H1 (cell line): Measurements from ENCODE around the gene TMEM139. TPM values are rescaled to one million over a fixed set of nuclear protein-coding genes. Genes with fewer than 3 reads are reported as not detected.

Experiments
- CTCF ChIA-PET: fragments of 300-600 bp; sonication (Branson Sonifier 250); formaldehyde crosslinking; loops from one replicate; lab custom pipeline; 2021; ENCODE audit not compliant: partially characterized antibody; lab: Charles Lee
- POLR2A ChIA-PET: fragments of 300-600 bp; sonication (Branson Sonifier 250); formaldehyde crosslinking; loops from one replicate; lab custom pipeline; 2021; ENCODE audit warnings: inconsistent platforms; ENCODE audit not compliant: partially characterized antibody; lab: Charles Lee
- DNase-seq, 2 experiments: peaks; one replicate each; pipeline versions ENCODE4 v3.0.0 to v3.0.0-alpha.2; 2010 to 2022; ENCODE audit warnings: low spot score in 2 of 2, low read depth in 1 of 2, mixed read lengths in 1 of 2
- FAIRE-seq: peaks from 2 replicates; lab custom pipeline; 2011; peaks lifted over from hg19 to GRCh38; lab: Jason Lieb, UNC
- H2AFZ ChIP-seq: 2 replicates; pipeline ENCODE4 v1.8.1; 2012; ENCODE audit warnings: low read length, inconsistent platforms
- H2AK5ac ChIP-seq: 2 replicates; pipeline ENCODE4 v1.6.1; 2013; ENCODE audit warnings: low read depth, low read length
- H2BK120ac ChIP-seq: replicated peaks from 2 replicates; pipeline ENCODE3; 2013; ENCODE audit warnings: low read depth, low read length, inconsistent platforms
- H2BK12ac ChIP-seq: 2 replicates; pipeline ENCODE4 v1.6.1; 2013; ENCODE audit warnings: low read depth, low read length
- H2BK15ac ChIP-seq: 2 replicates; pipeline ENCODE4 v1.6.1; 2013; ENCODE audit warnings: low read length
- H2BK20ac ChIP-seq: 2 replicates; pipeline ENCODE4 v1.6.1; 2013; ENCODE audit warnings: low read length
- H2BK5ac ChIP-seq: 2 replicates; pipeline ENCODE4 v1.6.1; 2013; ENCODE audit warnings: low read depth, low read length
- H3K14ac ChIP-seq: 2 replicates; pipeline ENCODE4 v1.6.1; 2013; ENCODE audit warnings: inconsistent platforms; ENCODE audit not compliant: insufficient read length
- H3K18ac ChIP-seq: 2 replicates; pipeline ENCODE4 v1.6.1; 2013; ENCODE audit warnings: low read length; ENCODE audit errors: extremely low read depth
- H3K23ac ChIP-seq: 2 replicates; pipeline ENCODE4 v1.6.1; 2013; ENCODE audit warnings: inconsistent platforms; ENCODE audit not compliant: insufficient read length
- H3K23me2 ChIP-seq: 2 replicates; pipeline ENCODE4 v1.6.1; 2013; ENCODE audit warnings: low read depth, low read length
- H3K27ac ChIP-seq: 2 replicates; pipeline ENCODE4 v1.6.1; 2011; ENCODE audit warnings: low read depth, low read length, inconsistent platforms
- H3K27me3 ChIP-seq, 4 experiments: replicated peaks in 1 of 4; 1 replicate in 1 of 4; 2 replicates in 3 of 4; pipeline versions ENCODE4 v1.6.1 to v1.8.1; 2011 to 2013; ENCODE audit warnings: low read length in 3 of 4, mild to moderate bottlenecking in 3 of 4, inconsistent platforms in 2 of 4, mixed read lengths in 2 of 4, moderate library complexity in 1 of 4; ENCODE audit not compliant: control insufficient read depth in 3 of 4, insufficient read depth in 3 of 4; ENCODE audit errors: extremely low read depth in 1 of 4
- H3K36me3 ChIP-seq, 4 experiments: 2 replicates each; pipeline versions ENCODE4 v1.6.1 to v1.8.1; 2011 to 2013; ENCODE audit warnings: mild to moderate bottlenecking in 4 of 4, low read length in 3 of 4, moderate library complexity in 2 of 4, control low read depth in 1 of 4, inconsistent platforms in 1 of 4; ENCODE audit not compliant: insufficient read depth in 4 of 4, control insufficient read depth in 2 of 4
- H3K4ac ChIP-seq: replicated peaks from 2 replicates; pipeline ENCODE3; 2013; ENCODE audit warnings: low read length, low read depth, mixed read lengths, inconsistent platforms; ENCODE audit not compliant: insufficient read length
- H3K4me1 ChIP-seq, 4 experiments: replicated peaks in 1 of 4; 1 replicate in 1 of 4; 2 replicates in 3 of 4; pipeline versions ENCODE4 v1.6.1 to v1.8.1; 2011 to 2013; ENCODE audit warnings: low read length in 3 of 4, inconsistent platforms in 2 of 4, mixed read lengths in 1 of 4; ENCODE audit not compliant: insufficient read depth in 4 of 4, control insufficient read depth in 3 of 4
- H3K4me2 ChIP-seq, 2 experiments: 2 replicates each; pipeline versions ENCODE4 v1.6.1 to v1.8.1; 2011 to 2013; ENCODE audit warnings: low read depth in 2 of 2, low read length in 2 of 2, control low read depth in 1 of 2, inconsistent platforms in 1 of 2, mild to moderate bottlenecking in 1 of 2; ENCODE audit not compliant: insufficient read depth in 1 of 2
- H3K4me3 ChIP-seq, 4 experiments: fragments of 200-600, 300-600 bp in 1 of 4; sonication (generic), shearing (Covaris generic), sonication (Bioruptor Twin) in 1 of 4; 2 replicates each; pipeline versions ENCODE4 v1.5.1 to v1.8.1; 2011 to 2016; ENCODE audit warnings: low read length in 4 of 4, low read depth in 3 of 4, control low read depth in 2 of 4, inconsistent platforms in 2 of 4, mild to moderate bottlenecking in 2 of 4, mixed read lengths in 1 of 4, moderate library complexity in 1 of 4; ENCODE audit not compliant: insufficient read depth in 2 of 4; ENCODE audit errors: extremely low read depth in 1 of 4
- H3K56ac ChIP-seq: replicated peaks from 2 replicates; pipeline ENCODE3; 2013; ENCODE audit warnings: low read depth, mild to moderate bottlenecking, mixed read lengths, low read length, inconsistent platforms; ENCODE audit not compliant: insufficient read length
- H3K79me1 ChIP-seq: 2 replicates; pipeline ENCODE4 v1.6.1; 2013; ENCODE audit warnings: low read depth, low read length, control low read depth
- H3K79me2 ChIP-seq, 2 experiments: 2 replicates each; pipeline versions ENCODE4 v1.6.1 to v1.8.1; 2012 to 2013; ENCODE audit warnings: low read length in 2 of 2, mild to moderate bottlenecking in 2 of 2, inconsistent platforms in 1 of 2; ENCODE audit not compliant: insufficient read depth in 2 of 2, control insufficient read depth in 1 of 2
- H3K9ac ChIP-seq, 4 experiments: replicated peaks in 1 of 4; 1 replicate in 1 of 4; 2 replicates in 3 of 4; pipeline versions ENCODE4 v1.6.1 to v1.8.1; 2011 to 2013; ENCODE audit warnings: low read depth in 3 of 4, low read length in 3 of 4, control low read depth in 2 of 4, mild to moderate bottlenecking in 2 of 4, moderate library complexity in 2 of 4, inconsistent platforms in 1 of 4; ENCODE audit errors: extremely low read depth in 1 of 4
- H3K9me3 ChIP-seq, 2 experiments: 2 replicates each; pipeline versions ENCODE4 v1.6.1 to v1.8.1; 2012 to 2013; ENCODE audit warnings: mild to moderate bottlenecking in 2 of 2, moderate library complexity in 2 of 2, control low read depth in 1 of 2, inconsistent platforms in 1 of 2, low read depth in 1 of 2, low read length in 1 of 2, mixed read lengths in 1 of 2; ENCODE audit not compliant: insufficient read depth in 2 of 2
- H4K20me1 ChIP-seq, 2 experiments: replicated peaks in 1 of 2; 2 replicates each; pipeline versions ENCODE3 to v1.8.1; 2011 to 2013; ENCODE audit warnings: inconsistent platforms in 2 of 2, low read length in 2 of 2, mild to moderate bottlenecking in 1 of 2; ENCODE audit not compliant: insufficient read depth in 2 of 2, control insufficient read depth in 1 of 2
- H4K5ac ChIP-seq: 2 replicates; pipeline ENCODE4 v1.6.1; 2013; ENCODE audit warnings: low read length, low read depth, mixed read lengths, inconsistent platforms; ENCODE audit not compliant: insufficient read length
- H4K8ac ChIP-seq: 2 replicates; pipeline ENCODE4 v1.8.0; 2013; ENCODE audit warnings: mild to moderate bottlenecking, moderate library complexity, low read length, inconsistent platforms; ENCODE audit not compliant: insufficient read depth; ENCODE audit errors: extremely low read depth
- H4K91ac ChIP-seq: replicated peaks from 2 replicates; pipeline ENCODE3; 2013; ENCODE audit warnings: low read length, mixed read lengths, inconsistent platforms; ENCODE audit not compliant: insufficient read length
- ASH2L ChIP-seq: fragments of 200-600, 300-600 bp; sonication (generic); IDR thresholded peaks from one replicate; pipeline ENCODE4 v1.7.1; 2017; ENCODE audit warnings: low read length
- POLR2A ChIP-seq, 2 experiments: IDR thresholded peaks; 1 replicate in 1 of 2; 2 replicates in 1 of 2; pipeline ENCODE4 v1.6.1; 2011; ENCODE audit warnings: low read depth in 2 of 2, low read length in 2 of 2, mild to moderate bottlenecking in 2 of 2; ENCODE audit errors: control extremely low read depth in 1 of 2
- WGBS, 2 experiments: shearing (Covaris generic) in 1 of 2; methylation state at CpG; one replicate each; pipeline versions ENCODE4 v1.1.6 to v1.1.7; 2013 to 2015; ENCODE audit warnings: low lambda C conversion rate in 2 of 2, mixed read lengths in 2 of 2, inconsistent platforms in 1 of 2, low coverage in 1 of 2, missing lambda C conversion rate in 1 of 2; ENCODE audit not compliant: insufficient replicate concordance in 2 of 2, insufficient coverage in 1 of 2, insufficient read length in 1 of 2; ENCODE audit errors: extremely low coverage in 1 of 2, missing lambda C conversion rate in 1 of 2; 5-methylcytosine and 5-hydroxymethylcytosine counted together
- polyA plus RNA-seq, 7 experiments: library from polyadenylated mRNA; depleted of rRNA in 3 of 7; stranded (reverse) in 5 of 7; unstranded in 2 of 7; fragments of >200 nt in 5 of 7; fragments of 200-250 nt in 2 of 7; gene quantifications; 1 replicate in 5 of 7; 2 replicates in 1 of 7; 4 replicates in 1 of 7; pipeline versions ENCODE4 v1.2.1 to v1.2.3, GENCODE V29; 2011 to 2013; ENCODE audit warnings: missing spikeins in 2 of 7, mixed read lengths in 2 of 7
- total RNA-seq: library from RNA; stranded (reverse); fragmentation: NEBNext Ultra II Directional; extraction: Animal tissue kit (Norgen Biotek cat#: 25700); gene quantifications from 2 replicates; pipeline ENCODE4 v1.2.1, GENCODE V29; 2021
- TF ChIP-seq, protein P1 (sequence below): IDR thresholded peaks from 2 replicates; pipeline ENCODE4 v1.6.1; 2012; ENCODE audit warnings: inconsistent platforms

TMEM139 gene
- total and polyA plus RNA-seq, 2 of the 8 experiments (the other 6 are each of a cell fraction or from before 2014, with no cell fraction given), result 3.2 to 6.7 TPM

DNA sequence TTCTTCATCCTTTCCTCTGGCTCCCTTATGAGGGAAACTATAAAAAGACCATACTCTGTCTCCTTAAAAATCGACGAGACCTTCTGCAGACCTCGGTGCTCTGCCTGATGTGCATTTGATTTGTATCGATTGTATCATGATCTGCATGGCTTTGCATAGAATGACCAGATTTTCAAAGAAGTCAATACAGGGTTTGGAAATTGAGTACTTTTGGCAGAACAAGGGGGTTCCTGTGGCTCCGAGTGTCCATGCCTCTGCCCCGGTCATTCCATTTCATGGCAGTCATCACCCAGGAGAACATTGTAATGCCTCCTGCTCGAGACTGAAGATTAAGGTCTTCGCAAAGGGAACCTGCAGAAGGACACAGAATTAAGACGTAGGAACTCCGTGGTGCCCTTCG is 4.1 kb downstream of the TMEM139 start:
- Histone ChIP-seq H4K8ac (no peak overlapping the region), H3K56ac (peak overlapping the region; percentile 5), H3K27me3 (peaks cover 10 to 21% (median 20%) of the 10 kb centered on the region in 4 experiments), H3K27ac (peak overlapping the region; percentile 89), H2BK15ac (no peak overlapping the region), H3K79me1 (peaks cover 3% of the 10 kb centered on the region), H2BK20ac (no peak overlapping the region), H2AFZ (no peak overlapping the region), H3K4me2 (peak overlapping the region; percentile 84 to 97), H4K5ac (no peak overlapping the region), H3K23ac (no peak overlapping the region), H3K9ac (peak overlapping the region; percentile 83 to 98 (median 96)), H2BK5ac (0 out of 2 replicates have a peak overlapping the region, but pooled peaks have one; percentile 71), H4K20me1 (peaks cover 0 to 2% of the 10 kb centered on the region in 2 experiments), H3K18ac (no peak overlapping the region; the same call in 1 of the 2 replicates), H3K79me2 (peaks cover 0 to 36% of the 10 kb centered on the region in 2 experiments; a peak in 3 of 4 replicates), H3K23me2 (peaks cover 8% of the 10 kb centered on the region)
- POLR2A ChIA-PET, result interaction anchor here (0.8 to 2.5 kb wide), 6 partner anchors 8 to 84 kb away, joined by 3 to 6 read pairs (median 4); partner anchors contain the start of gene GSTK1
- DNase-seq (no peak), FAIRE-seq (no peak)
- CTCF ChIA-PET, result interaction anchor here (1.0 to 3.6 kb wide), 2 partner anchors 11 to 16 kb away, joined by 5 to 22 read pairs; no protein-coding TSS in a partner anchor
- peak; percentile 23 for TF ChIP-seq ASH2L
- 0 out of 3 replicates have a peak, but pooled peaks of 1 of the 2 experiments have one; percentile 1 for TF ChIP-seq POLR2A (IDR thresholded peaks at IDR 0.05; ENCODE audit: control extremely low read depth in 1 of 2, low read depth in 2 of 2, low read length in 2 of 2)
- TF ChIP-seq, protein P1, sequence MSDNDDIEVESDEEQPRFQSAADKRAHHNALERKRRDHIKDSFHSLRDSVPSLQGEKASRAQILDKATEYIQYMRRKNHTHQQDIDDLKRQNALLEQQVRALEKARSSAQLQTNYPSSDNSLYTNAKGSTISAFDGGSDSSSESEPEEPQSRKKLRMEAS, result no peak
- TF ChIP-seq, all 59 proteins: peak for 2
- Histone ChIP-seq H3K14ac (no peak overlapping the region), H2BK120ac (no peak overlapping the region), H3K9me3 (peaks cover 6 to 13% of the 10 kb centered on the region in 2 experiments), H3K4me1 (peaks cover 2 to 11% (median 7%) of the 10 kb centered on the region in 4 experiments), H2AK5ac (no peak overlapping the region), H2BK12ac (0 out of 2 replicates have a peak overlapping the region, but pooled peaks have one; percentile 13), H4K91ac (no peak overlapping the region), H3K36me3 (peaks cover 12 to 31% (median 22%) of the 10 kb centered on the region in 4 experiments), H3K4ac (peak overlapping the region; percentile 27), H3K4me3 (peak overlapping the region; percentile 81 to 96 (median 90))
- 6% methylated on average over 11 of the region's 11 CpGs; no CpG with 5 or more reads in 1 of the 2 experiments for WGBS, 2 experiments
